ENCODE data around the gene RILPL2.
"Not testable (repeated sequence)": the region's sequence is repeated elsewhere in the genome, so short reads cannot be mapped to it uniquely, and the experiment has no call there.

Gene RILPL2

DNA sequence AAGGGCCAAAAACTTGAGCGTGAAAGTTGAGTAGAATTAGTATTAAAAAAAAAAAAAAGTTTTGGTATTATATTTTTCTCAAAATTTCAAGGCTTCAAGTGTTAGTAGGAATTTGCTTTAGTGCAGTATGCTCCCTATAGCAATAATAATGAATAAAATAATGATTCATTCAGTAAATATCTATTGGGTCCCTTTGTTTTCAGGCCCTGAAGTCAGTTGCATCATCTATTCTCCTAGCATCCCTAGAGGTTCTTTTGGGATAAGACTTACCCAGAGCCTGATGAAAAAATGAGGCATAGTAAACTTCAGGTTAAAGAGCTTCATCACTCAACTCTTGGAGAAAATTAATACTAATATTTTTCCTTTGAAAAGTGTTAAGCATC is 51.5 kb downstream of the RILPL2 start:
- no peaks in the 10 kb centered on the region for H3K9me3 ChIP-seq (ENCODE audit: insufficient read depth, low read length)
- peak overlapping the region; percentile 85 for H3K4me3 ChIP-seq (ENCODE audit: insufficient read length, low read depth)
- no peaks in the 10 kb centered on the region for H3K4me1 ChIP-seq (ENCODE audit: insufficient read depth, insufficient read length)
- H3K36me3 ChIP-seq (ENCODE audit: insufficient read depth, insufficient read length, low read length) = peaks cover under 1% of the 10 kb centered on the region
- TF ChIP-seq SUZ12 (IDR thresholded peaks at IDR 0.05; ENCODE audit: extremely low read depth, insufficient read depth, insufficient read length) (no peak), ZNF274 (IDR thresholded peaks at IDR 0.05; ENCODE audit: low read depth, low read length) (no peak), YY1 (IDR thresholded peaks at IDR 0.05; ENCODE audit: insufficient read depth, insufficient read length) (no peak)
- DNase-seq (ENCODE audit: low read depth, low spot score) = no peak
- H3K9ac ChIP-seq (ENCODE audit: insufficient read length, low read depth) = peak overlapping the region; percentile 86
- H3K27me3 ChIP-seq (ENCODE audit: insufficient read depth, insufficient read length) = peaks cover 4% of the 10 kb centered on the region

DNA sequence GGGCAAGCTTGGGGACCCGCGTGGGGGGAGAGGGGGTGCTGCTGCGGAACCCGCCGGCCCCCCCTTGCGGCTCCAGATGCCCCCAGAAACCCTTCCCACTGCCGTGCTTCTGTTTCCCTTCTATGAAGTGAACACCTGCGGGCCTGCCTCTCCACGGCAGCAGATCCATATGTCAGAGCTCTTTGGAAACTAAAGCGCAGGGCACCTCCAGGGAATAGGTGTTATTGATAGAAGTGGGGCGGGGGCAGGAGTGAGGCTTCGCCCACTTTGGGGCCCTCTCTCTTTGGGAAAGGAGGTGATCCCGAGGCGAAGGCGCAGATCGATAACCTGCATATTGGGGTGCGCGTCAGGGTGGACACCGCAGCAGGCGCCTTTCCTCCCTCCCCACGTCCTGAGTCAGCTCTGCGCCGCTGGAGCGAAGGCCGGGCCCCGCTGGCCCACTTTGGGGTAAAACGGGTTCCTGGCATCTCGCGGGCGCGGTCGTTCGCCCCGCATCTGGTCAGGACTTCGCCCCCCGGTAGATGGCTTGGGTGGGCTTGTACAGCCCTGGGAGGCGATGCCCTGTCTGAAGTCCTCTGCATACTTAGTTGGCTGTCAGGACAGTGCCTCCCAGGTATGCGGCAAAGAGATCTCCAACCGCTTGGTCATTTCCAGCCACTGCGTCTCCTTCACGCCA is 52.0 kb downstream of the RILPL2 start:
- Histone ChIP-seq H3K36me3 (ENCODE audit: insufficient read depth, insufficient read length, low read length) (no peaks in the 10 kb centered on the region), H3K9ac (ENCODE audit: insufficient read length, low read depth) (peak overlapping the region; percentile 86), H3K4me3 (ENCODE audit: insufficient read length, low read depth) (peak overlapping the region; percentile 85), H3K9me3 (ENCODE audit: insufficient read depth, low read length) (no peaks in the 10 kb centered on the region), H3K4me1 (ENCODE audit: insufficient read depth, insufficient read length) (no peaks in the 10 kb centered on the region), H3K27me3 (ENCODE audit: insufficient read depth, insufficient read length) (peaks cover 4% of the 10 kb centered on the region)
- no peak for DNase-seq (ENCODE audit: low read depth, low spot score)
- no peak for TF ChIP-seq YY1 (IDR thresholded peaks at IDR 0.05; ENCODE audit: insufficient read depth, insufficient read length)
- TF ChIP-seq ZNF274 (IDR thresholded peaks at IDR 0.05; ENCODE audit: low read depth, low read length) = no peak
- no peak for TF ChIP-seq SUZ12 (IDR thresholded peaks at IDR 0.05; ENCODE audit: extremely low read depth, insufficient read depth, insufficient read length)

DNA sequence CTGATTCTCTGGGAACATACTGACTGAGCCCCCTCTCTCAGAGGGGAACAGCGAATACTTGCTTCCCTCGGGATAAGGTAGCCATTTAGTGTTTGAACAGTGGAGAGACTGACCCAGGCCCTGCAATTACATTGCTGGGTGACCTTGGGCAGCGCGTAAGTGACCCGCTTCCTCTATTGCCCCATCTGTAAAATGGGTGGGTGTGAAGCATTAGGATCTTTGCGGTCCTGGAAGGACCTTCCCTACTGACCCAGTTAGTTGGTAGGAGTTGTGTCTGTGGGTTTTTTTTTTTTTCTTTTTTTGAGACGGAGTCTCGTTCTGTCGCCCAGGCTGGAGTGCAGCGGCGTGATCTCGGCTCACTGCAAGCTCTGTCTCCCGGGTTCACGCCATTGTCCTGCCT is 53.8 kb downstream of the RILPL2 start:
- Histone ChIP-seq H3K4me3 (ENCODE audit: insufficient read length, low read depth) (peak overlapping the region; percentile 27), H3K9ac (ENCODE audit: insufficient read length, low read depth) (peak overlapping the region; percentile 45), H3K36me3 (ENCODE audit: insufficient read depth, insufficient read length, low read length) (no peaks in the 10 kb centered on the region), H3K4me1 (ENCODE audit: insufficient read depth, insufficient read length) (no peaks in the 10 kb centered on the region), H3K27me3 (ENCODE audit: insufficient read depth, insufficient read length) (peaks cover 4% of the 10 kb centered on the region), H3K9me3 (ENCODE audit: insufficient read depth, low read length) (no peaks in the 10 kb centered on the region)
- no peak for DNase-seq (ENCODE audit: low read depth, low spot score)
- TF ChIP-seq YY1 (IDR thresholded peaks at IDR 0.05; ENCODE audit: insufficient read depth, insufficient read length) (no peak), ZNF274 (IDR thresholded peaks at IDR 0.05; ENCODE audit: low read depth, low read length) (no peak), SUZ12 (IDR thresholded peaks at IDR 0.05; ENCODE audit: extremely low read depth, insufficient read depth, insufficient read length) (no peak)

DNA sequence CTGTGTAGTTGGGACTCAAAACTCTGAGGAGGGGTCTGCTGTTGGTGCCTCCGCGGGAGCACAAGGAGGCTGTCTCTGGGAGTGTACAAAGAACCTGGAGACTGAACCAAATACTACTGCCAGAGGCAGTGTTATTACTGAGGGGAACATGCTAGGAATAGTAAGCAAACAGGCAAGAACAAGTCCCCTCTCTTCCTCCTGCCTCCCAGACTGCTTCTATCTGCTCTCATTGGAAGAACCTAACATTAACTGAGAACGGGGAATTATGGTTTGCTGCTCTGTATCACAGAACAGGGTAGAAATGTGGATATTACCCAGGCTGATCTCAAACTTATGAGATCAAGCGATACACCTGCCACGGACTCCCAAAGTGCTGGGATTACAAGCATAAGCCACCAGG is 57.1 kb downstream of the RILPL2 start:
- Histone ChIP-seq H3K9me3 (ENCODE audit: insufficient read depth, low read length) (no peaks in the 10 kb centered on the region), H3K9ac (ENCODE audit: insufficient read length, low read depth) (no peak overlapping the region), H3K27me3 (ENCODE audit: insufficient read depth, insufficient read length) (no peaks in the 10 kb centered on the region), H3K4me3 (ENCODE audit: insufficient read length, low read depth) (no peak overlapping the region), H3K4me1 (ENCODE audit: insufficient read depth, insufficient read length) (no peaks in the 10 kb centered on the region), H3K36me3 (ENCODE audit: insufficient read depth, insufficient read length, low read length) (no peaks in the 10 kb centered on the region)
- TF ChIP-seq ZNF274 (IDR thresholded peaks at IDR 0.05; ENCODE audit: low read depth, low read length) (no peak), SUZ12 (IDR thresholded peaks at IDR 0.05; ENCODE audit: extremely low read depth, insufficient read depth, insufficient read length) (no peak), YY1 (IDR thresholded peaks at IDR 0.05; ENCODE audit: insufficient read depth, insufficient read length) (no peak)
- no peak for DNase-seq (ENCODE audit: low read depth, low spot score)

GRCh38 chr12:123372415-123372814 is 64.1 kb downstream of the RILPL2 start:
- H3K4me3 ChIP-seq (ENCODE audit: insufficient read length, low read depth); H3K9ac ChIP-seq (ENCODE audit: insufficient read length, low read depth); DNase-seq (ENCODE audit: low read depth, low spot score); H3K27me3 ChIP-seq (ENCODE audit: insufficient read depth, insufficient read length); H3K36me3 ChIP-seq (ENCODE audit: insufficient read depth, insufficient read length, low read length); H3K4me1 ChIP-seq (ENCODE audit: insufficient read depth, insufficient read length); H3K9me3 ChIP-seq (ENCODE audit: insufficient read depth, low read length): not testable (repeated sequence)

DNA sequence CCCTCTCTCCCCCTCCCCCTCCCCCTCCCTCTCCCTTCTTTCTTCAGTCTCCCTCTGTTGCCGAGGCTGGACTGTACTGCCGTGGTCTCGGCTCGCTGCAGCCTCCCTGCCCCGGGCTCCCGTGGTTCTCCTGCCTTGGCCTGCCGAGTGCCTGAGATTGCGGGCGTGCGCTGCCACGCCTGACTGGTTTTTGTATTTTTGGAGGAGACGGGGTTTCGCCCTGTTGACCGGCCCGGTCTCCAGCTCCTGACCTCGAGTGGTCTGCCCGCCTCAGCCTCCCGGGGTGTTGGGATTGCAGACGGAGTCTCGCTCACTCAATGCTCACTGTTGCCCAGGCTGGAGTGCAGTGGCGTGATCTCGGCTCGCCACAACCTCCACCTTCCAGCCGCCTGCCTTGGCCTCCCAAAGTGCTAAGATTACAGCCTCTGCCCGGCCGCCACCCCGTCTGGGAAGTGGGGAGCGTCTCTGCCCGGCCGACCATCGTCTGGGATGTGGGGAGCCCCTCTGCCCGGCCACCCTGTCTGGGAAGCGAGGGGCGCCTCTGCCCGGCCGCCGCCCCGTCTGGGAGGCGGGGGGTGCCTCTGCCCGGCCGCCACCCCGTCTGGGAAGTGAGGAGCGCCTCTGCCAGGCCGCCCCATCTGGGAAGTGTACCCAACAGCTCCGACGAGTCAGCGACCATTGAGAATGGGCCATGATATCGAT is 64.7 kb downstream of the RILPL2 start:
- H3K27me3 ChIP-seq (ENCODE audit: insufficient read depth, insufficient read length); H3K4me1 ChIP-seq (ENCODE audit: insufficient read depth, insufficient read length); H3K4me3 ChIP-seq (ENCODE audit: insufficient read length, low read depth); H3K36me3 ChIP-seq (ENCODE audit: insufficient read depth, insufficient read length, low read length); H3K9ac ChIP-seq (ENCODE audit: insufficient read length, low read depth); H3K9me3 ChIP-seq (ENCODE audit: insufficient read depth, low read length); DNase-seq (ENCODE audit: low read depth, low spot score): not testable (repeated sequence)

GRCh38 chr12:123369229-123369628 is 67.3 kb downstream of the RILPL2 start:
- Histone ChIP-seq H3K27me3 (ENCODE audit: insufficient read depth, insufficient read length) (no peaks in the 10 kb centered on the region), H3K9ac (ENCODE audit: insufficient read length, low read depth) (no peak overlapping the region), H3K4me3 (ENCODE audit: insufficient read length, low read depth) (no peak overlapping the region), H3K9me3 (ENCODE audit: insufficient read depth, low read length) (peaks cover 5% of the 10 kb centered on the region; the same call in 1 of the 2 replicates), H3K4me1 (ENCODE audit: insufficient read depth, insufficient read length) (no peaks in the 10 kb centered on the region), H3K36me3 (ENCODE audit: insufficient read depth, insufficient read length, low read length) (no peaks in the 10 kb centered on the region)
- no peak for TF ChIP-seq ZNF274 (IDR thresholded peaks at IDR 0.05; ENCODE audit: low read depth, low read length)
- no peak for TF ChIP-seq YY1 (IDR thresholded peaks at IDR 0.05; ENCODE audit: insufficient read depth, insufficient read length)
- no peak for TF ChIP-seq SUZ12 (IDR thresholded peaks at IDR 0.05; ENCODE audit: extremely low read depth, insufficient read depth, insufficient read length)
- no peak for DNase-seq (ENCODE audit: low read depth, low spot score)

DNA sequence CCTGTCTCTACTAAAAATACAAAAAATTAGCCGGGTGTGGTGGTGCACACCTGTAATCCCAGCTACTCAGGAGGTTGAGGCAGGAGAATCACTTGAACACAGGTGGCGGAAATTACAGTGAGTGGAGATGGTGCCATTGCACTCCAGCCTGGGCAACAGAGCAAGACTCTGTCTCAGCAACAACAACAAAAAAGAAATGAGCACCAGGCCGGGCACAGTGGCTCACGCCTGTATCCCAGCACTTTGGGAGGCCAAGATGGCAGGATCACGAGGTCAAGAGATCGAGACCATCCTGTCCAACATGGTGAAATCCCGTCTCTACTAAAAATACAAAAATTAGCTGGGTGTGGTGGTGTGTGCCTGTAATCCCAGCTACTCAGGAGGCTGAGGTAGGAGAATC is 68.1 kb downstream of the RILPL2 start:
- DNase-seq (ENCODE audit: low read depth, low spot score); H3K9me3 ChIP-seq (ENCODE audit: insufficient read depth, low read length); H3K36me3 ChIP-seq (ENCODE audit: insufficient read depth, insufficient read length, low read length); H3K27me3 ChIP-seq (ENCODE audit: insufficient read depth, insufficient read length); H3K4me3 ChIP-seq (ENCODE audit: insufficient read length, low read depth); H3K9ac ChIP-seq (ENCODE audit: insufficient read length, low read depth); H3K4me1 ChIP-seq (ENCODE audit: insufficient read depth, insufficient read length): not testable (repeated sequence)

Data from NT2/D1 (cell line).